Measurements from ENCODE around the gene ILF2.
"Not testable (repeated sequence)": the region's sequence is repeated elsewhere in the genome, so short reads cannot be mapped to it uniquely, and the experiment has no call there.

The ILF2 gene

GRCh38 chr1:153678519-153679336 is 7.9 kb upstream of the ILF2 start, which contains the start of gene NPR1:
TSS of gene NPR1 (plus strand) at chr1:153678688. CDS start at chr1:153679109, 421 bp downstream.
- DNase-seq = peak; percentile 20

DNA sequence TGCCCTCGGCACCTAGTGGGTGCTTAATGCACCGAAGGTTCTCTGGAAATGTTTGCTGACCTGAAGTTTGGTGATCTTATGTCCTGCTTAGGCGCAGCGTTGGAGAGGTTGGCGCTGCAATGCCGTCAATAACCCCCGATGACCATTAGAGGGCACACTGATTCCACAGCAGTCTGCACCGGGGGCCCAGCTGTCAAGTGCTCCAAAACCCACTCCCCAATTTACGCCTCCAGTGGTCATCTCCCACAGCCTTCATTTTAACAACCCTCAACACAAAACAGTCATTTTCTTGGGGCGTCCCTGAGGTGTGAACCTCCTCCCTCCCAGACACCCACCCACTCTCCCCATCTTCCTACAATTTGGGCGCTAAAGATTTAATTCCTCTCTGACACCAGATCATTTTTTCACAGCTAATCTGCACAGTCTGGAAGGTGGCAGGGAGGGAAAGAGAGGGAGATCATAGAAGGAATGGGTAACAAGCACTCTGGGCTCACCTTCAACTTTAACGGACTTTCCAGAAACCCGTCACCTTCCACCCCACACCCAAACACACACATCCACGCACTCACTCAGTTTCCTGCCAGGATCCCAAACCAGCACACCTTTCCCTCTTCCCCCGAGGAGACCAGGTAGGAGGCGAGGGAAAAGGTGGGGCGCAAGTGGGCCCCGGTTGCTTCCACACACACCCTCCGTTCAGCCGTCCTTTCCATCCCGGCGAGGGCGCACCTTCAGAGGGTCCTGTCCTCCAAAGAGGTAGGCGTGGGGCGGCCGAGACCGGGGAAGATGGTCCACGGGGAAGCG is 7.1 kb upstream of the ILF2 start:
- peak; percentile 33 for DNase-seq

GRCh38 chr1:153673511-153673910 is 2.7 kb upstream of the ILF2 start:
- no peak for DNase-seq

- DNase-seq = peak; percentile 28
These were observed 998 bp upstream of the ILF2 start for GRCh38 chr1:153671628-153672353.

DNA sequence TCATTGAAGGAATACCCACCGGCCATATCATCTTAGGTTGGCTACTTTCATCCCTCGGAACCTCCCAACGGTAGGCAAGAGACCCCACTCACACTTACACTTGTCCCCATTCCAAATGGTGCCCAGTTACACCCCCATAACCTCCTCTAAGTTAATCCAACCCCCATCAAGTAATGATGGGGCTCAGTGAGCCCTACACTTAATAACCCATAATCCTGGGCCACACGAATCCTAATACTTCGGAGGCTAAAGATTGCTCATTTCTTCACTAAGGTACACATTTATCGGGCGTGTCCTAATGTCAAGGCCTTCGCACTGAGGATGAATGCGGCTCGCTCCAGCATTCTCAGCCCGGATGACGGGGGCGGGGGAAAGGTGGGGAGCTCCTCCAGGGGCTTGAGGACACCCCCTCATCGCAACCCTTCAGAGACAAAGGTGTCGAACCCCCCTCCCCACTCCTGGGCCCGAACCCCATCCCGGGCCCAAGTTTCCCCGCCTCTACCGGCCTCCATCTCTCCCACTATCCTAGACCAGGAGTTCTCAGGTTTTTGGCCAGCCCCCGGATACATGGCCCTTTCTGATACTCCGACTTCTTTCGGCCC is 435 bp downstream of the ILF2 start:
- no peak for DNase-seq

DNA sequence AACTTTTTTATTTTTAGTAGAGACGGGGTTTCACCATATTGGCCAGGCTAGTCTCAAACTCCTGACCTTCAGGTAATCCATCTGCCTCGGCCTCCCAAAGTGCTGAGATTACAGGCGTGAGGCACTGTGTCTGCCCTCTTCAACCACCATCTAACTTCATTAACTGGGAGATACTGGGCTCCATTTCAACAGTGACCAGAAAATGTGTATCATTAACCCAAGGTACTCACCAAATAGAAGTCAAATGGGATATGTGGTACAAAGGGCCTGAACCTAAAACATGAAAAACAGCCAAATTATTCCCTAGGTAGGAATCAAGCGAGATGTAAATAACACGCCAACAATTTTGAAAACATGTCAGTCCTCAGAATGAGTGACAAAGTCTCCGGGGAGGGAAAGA is 1.2 kb downstream of the ILF2 start:
- DNase-seq = no peak

GRCh38 chr1:153668672-153669071 is 2.1 kb downstream of the ILF2 start:
- not testable (repeated sequence) for DNase-seq

DNA sequence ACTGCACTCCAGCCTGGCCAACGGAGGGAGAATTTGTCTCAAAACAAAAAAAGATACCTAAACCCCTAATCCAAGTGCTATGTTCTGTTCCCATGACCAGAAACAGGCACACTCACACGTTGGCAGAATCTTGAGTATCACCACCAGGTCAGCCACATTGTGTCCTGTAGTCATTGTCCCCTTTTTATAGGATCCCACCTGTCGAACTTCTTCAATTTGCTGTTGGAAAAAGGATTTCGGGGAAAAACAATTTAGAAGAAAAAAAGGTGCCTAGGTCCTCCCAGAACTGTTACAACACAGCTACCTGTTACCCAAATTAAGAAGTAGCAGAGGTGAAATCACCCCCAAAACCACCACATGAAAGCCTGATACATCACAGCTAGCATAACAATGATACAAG is 3.4 kb downstream of the ILF2 start:
- DNase-seq = no peak

- DNase-seq = peak; percentile 42
These were observed 7.6 kb downstream of the ILF2 start for GRCh38 chr1:153663211-153663610.

DNA sequence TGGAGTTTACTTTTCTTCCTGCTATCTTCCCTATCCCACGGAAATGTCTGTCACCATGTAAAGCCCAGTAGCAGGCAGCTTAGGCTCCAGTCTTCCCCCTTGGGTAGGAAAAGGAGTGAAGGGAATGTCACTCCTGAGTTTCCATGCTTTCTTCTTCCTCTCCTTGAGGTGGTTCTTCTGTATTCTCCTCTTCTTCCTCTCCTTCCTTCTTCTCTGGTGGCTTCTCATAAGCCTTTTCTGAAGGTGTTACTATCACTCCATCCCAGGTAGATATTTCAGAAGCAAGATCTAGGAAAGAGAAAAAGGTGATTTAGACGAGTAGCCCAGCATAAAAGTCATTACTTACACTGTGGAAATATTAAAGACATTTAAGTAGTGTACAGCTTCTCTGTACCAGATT is 8.5 kb downstream of the ILF2 start:
- DNase-seq = no peak

GRCh38 chr1:153661111-153661708 is 9.6 kb downstream of the ILF2 start:
- peak; percentile 38 for DNase-seq

- DNase-seq = no peak
These were observed 11.1 kb downstream of the ILF2 start for GRCh38 chr1:153659656-153660055.

DNA sequence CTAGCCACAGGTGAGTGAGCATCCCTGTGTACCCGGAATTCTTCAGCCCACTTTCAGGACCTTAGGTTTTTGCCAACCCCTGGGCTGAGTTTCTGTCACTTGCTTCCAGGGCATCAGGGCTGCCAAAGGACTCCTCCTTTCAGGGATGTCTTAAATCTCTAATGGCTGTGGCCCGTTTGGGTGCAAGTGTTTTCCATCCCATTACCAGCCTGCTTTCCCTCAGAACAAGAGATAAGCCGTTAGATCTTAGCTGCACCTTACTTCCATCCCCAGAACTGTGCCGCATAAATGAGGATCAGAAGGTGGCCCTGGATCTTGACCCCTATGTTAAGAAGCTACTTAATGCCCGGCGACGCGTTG is 11.6 kb downstream of the ILF2 start:
- DNase-seq = no peak

GRCh38 chr1:153658400-153659174 is 12.2 kb downstream of the ILF2 start, which contains the start of gene SNAPIN:
TSS of gene SNAPIN (plus strand) at chr1:153658703. CDS start at chr1:153658744, 41 bp downstream.
- peak; percentile 89 for DNase-seq

GRCh38 chr1:153655333-153655732 is 15.5 kb downstream of the ILF2 start:
- no peak for DNase-seq

DNA sequence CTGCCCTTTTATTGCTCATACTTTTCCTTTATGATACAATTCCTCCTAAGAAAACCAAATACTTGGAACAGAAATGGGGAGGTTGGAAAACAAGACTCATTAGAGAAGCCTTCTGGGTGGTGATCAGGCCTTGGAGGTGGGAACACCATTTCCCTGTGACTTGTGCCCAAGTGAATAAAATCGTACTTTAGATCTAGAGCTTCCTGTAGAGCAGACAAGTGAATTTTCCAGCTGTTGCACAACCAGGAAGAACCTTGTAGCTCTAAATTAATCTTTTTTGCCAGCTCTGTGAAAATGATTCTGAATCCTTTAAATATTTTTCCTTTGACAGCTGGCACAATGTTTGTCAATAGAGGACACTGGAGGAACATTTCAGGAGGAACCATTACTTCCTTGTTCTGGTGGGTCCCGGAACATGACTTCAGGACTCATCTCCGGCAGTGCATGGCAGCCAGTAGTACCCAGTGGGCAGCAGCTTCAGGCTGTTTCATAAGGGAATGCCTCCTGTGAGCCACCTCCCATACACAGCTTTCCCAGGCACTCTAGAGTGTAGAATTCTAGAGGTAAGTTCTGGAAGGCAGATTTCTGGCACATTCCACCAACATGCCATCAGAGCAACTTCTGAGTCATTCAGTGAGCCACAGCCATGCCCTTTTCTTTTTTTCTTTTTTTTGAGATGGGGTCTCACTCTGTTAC is 17.8 kb downstream of the ILF2 start:
- peak; percentile 57 for DNase-seq

DNA sequence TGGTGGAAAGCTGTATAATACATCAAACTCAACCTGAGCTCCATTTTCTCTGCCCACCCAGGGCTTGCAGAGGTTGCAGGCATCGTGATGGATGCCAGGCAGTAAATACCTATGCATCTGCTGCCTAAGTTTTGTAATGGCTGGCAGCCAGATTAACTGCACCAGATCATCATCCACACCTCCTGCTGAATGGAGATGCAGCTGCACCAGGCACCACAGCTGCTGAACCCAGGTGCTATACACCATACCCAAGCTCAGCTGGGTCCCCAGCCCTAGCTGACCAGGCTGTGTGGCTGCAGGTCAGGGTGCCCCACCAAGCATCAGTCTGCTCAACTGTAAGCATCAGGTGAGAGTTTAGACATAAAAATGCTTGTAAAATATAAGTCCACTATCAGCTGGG is 19.0 kb downstream of the ILF2 start:
- DNase-seq = no peak

DNA sequence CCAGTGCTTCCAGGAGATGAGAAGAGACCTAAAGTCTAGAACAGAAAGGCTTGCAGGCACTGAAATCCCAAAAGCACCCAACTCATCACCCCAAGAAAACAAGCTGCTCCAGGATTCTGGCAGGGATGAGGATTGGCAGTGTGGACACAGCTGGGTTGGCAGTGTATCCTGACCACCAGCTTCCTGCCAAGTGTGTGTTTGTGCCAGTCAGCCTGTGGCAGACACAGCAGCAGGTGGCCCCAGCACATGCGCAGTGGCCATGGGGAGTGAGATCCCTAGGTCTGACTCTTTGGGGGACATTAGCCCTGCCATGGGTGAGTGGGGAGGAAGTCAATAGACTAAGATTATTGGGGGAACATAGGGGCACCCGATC is 20.9 kb downstream of the ILF2 start:
- DNase-seq = no peak

- no peak for DNase-seq
These were observed 21.5 kb downstream of the ILF2 start for GRCh38 chr1:153649137-153649862.

GRCh38 chr1:153648000-153648643 is 22.7 kb downstream of the ILF2 start:
- DNase-seq = no peak

Measured in fibroblast of skin of right biceps (primary cell).